DOHH2 (cell line): Measurements from ENCODE around the gene POLR2J2.
"Not testable (repeated sequence)": the region's sequence is repeated elsewhere in the genome, so short reads cannot be mapped to it uniquely, and the experiment has no call there.

ENCODE experiments used
- CTCF ChIP-seq: fragments of 200-600 bp; sonication (generic); IDR thresholded peaks from one replicate; pipeline ENCODE4 v1.5.1; 2014; ENCODE audit warnings: antibody characterized with exemption, mild to moderate bottlenecking, low read depth, low read length; ENCODE audit not compliant: poor library complexity, severe bottlenecking
- EZH2phosphoT487 ChIP-seq: fragments of 200-600 bp; sonication (generic); IDR thresholded peaks from 2 replicates; pipeline ENCODE4 v1.6.1; 2017; ENCODE audit warnings: borderline replicate concordance, mild to moderate bottlenecking, antibody characterized with exemption, low read length, moderate library complexity, mixed read lengths

GRCh38 chr7:102664765-102665164, 6.7 kb downstream of the POLR2J2 start:
- not testable (repeated sequence) for TF ChIP-seq CTCF, EZH2phosphoT487
